Neural crest cell (in vitro differentiated cells): ENCODE data around the gene MMP1. TPM values are rescaled to one million over a fixed set of nuclear protein-coding genes. Genes with fewer than 3 reads are reported as not detected.

Source experiments
- DNase-seq: peaks from one replicate; pipeline ENCODE4 v3.0.0; 2021; ENCODE audit warnings: low read depth, mixed read lengths, low spot score
- H3K27ac Mint-ChIP-seq: one replicate; pipeline ENCODE4 v1.8.0; 2021; ENCODE audit warnings: mild to moderate bottlenecking, mixed read lengths; ENCODE audit not compliant: unreplicated experiment
- H3K27me3 Mint-ChIP-seq: 2 replicates; pipeline ENCODE4 v1.8.0; 2021; ENCODE audit warnings: low read depth, mild to moderate bottlenecking, mixed read lengths
- H3K36me3 Mint-ChIP-seq: 2 replicates; pipeline ENCODE4 v1.8.0; 2021; ENCODE audit warnings: low read depth, mild to moderate bottlenecking, mixed read lengths
- H3K4me1 Mint-ChIP-seq: 2 replicates; pipeline ENCODE4 v1.8.0; 2021; ENCODE audit warnings: mixed read lengths
- H3K4me3 Mint-ChIP-seq: one replicate; pipeline ENCODE4 v1.8.0; 2021; ENCODE audit warnings: mild to moderate bottlenecking, mixed read lengths
- H3K9me3 Mint-ChIP-seq: 2 replicates; pipeline ENCODE4 v1.8.0; 2021; ENCODE audit warnings: mixed read lengths
- total RNA-seq: library from RNA; stranded (reverse); gene quantifications from 2 replicates; pipeline ENCODE4 v1.2.1, GENCODE V29; 2021
- TF ChIP-seq, protein P1 (sequence below): fragments of 200-600 bp; sonication (generic); conservative IDR thresholded peaks from 2 replicates; pipeline ENCODE4 v1.5.0; 2021; ENCODE audit warnings: antibody characterized with exemption, mild to moderate bottlenecking

Gene MMP1
- total RNA-seq, 1 donor from 2014 or later, result not detected

DNA sequence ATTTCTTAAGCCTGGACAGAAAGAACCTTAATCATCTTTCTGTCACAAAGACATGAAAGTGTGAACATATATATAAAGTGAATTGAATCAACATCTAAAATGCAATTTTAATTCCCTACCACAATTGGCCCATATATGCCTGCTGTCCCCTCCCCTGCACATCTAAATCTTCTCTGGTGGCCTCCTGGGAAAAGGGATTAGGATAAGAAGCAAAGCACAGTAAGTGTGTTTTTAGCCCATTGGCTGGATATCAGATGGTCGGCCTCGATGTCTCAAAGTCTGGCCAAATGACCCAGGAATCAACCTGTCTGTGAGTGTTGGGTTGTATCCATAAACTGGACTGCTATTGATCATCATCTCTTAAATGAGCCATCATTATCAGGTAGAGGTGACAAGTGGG, 39.7 kb upstream of the MMP1 start:
- DNase-seq, result no peak
- no peaks in the 10 kb centered on the region for H3K9me3 Mint-ChIP-seq
- H3K27ac Mint-ChIP-seq, result no peak overlapping the region
- TF ChIP-seq, protein P1, sequence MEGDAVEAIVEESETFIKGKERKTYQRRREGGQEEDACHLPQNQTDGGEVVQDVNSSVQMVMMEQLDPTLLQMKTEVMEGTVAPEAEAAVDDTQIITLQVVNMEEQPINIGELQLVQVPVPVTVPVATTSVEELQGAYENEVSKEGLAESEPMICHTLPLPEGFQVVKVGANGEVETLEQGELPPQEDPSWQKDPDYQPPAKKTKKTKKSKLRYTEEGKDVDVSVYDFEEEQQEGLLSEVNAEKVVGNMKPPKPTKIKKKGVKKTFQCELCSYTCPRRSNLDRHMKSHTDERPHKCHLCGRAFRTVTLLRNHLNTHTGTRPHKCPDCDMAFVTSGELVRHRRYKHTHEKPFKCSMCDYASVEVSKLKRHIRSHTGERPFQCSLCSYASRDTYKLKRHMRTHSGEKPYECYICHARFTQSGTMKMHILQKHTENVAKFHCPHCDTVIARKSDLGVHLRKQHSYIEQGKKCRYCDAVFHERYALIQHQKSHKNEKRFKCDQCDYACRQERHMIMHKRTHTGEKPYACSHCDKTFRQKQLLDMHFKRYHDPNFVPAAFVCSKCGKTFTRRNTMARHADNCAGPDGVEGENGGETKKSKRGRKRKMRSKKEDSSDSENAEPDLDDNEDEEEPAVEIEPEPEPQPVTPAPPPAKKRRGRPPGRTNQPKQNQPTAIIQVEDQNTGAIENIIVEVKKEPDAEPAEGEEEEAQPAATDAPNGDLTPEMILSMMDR, result no peak
- no peaks in the 10 kb centered on the region for H3K36me3 Mint-ChIP-seq
- no peaks in the 10 kb centered on the region for H3K27me3 Mint-ChIP-seq
- H3K4me3 Mint-ChIP-seq, result no peak overlapping the region
- no peaks in the 10 kb centered on the region for H3K4me1 Mint-ChIP-seq

DNA sequence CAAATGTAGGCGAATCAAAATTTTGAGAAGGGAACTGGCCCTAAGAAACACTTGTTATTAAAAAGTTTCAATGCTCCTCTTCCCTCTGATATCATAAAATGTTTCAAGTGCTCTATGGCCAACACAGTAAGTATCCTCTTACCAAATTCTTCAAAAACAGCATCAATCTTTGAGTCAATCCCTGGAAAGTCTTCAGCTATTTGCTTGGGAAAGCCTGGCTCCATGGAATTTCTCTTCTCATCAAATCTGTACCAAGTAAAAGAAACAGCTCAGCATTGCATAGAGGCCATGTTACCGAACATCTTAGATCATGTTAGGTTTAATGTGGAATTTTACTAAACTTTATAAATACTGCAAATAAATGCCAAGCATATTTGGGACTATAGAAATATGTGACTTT, 39.2 kb upstream of the MMP1 start:
- DNase-seq, result no peak
- Mint-ChIP-seq H3K36me3 (no peaks in the 10 kb centered on the region), H3K4me1 (no peaks in the 10 kb centered on the region), H3K9me3 (no peaks in the 10 kb centered on the region), H3K27me3 (no peaks in the 10 kb centered on the region), H3K4me3 (no peak overlapping the region), H3K27ac (no peak overlapping the region)
- TF ChIP-seq, protein P1, result no peak

DNA sequence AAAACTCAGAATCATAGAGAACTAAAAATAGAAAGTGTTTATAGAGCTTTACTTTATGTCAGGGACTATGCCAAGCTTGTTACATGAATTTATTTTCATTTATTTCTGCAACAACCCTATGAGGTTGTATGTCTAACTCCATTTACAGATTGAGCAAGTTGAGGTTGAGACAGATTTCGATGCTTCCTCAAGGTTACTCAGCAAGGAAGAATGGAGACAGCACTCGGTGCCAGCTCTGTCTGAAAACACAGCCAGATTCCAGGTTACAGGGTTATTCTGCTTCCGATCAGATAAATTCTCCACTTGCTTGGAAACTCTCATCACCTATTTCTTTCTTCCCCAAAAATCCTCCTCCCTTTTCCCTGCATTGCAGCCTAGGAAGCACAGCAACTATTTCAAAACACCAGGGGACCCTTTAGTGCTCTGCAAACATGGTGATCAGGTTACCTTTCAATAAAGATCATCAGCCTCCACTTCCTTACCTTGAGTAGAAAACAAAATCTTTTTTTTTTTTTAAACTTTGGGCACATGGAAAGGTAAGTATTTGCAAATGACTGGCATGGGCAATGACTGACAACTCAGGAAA, 38.4 kb upstream of the MMP1 start:
- H3K27me3 Mint-ChIP-seq, result no peaks in the 10 kb centered on the region
- TF ChIP-seq, protein P1, result no peak
- peaks cover 4% of the 10 kb centered on the region for H3K9me3 Mint-ChIP-seq
- no peaks in the 10 kb centered on the region for H3K4me1 Mint-ChIP-seq
- DNase-seq, result no peak
- H3K4me3 Mint-ChIP-seq, result no peak overlapping the region
- H3K27ac Mint-ChIP-seq, result no peak overlapping the region
- H3K36me3 Mint-ChIP-seq, result no peaks in the 10 kb centered on the region

DNA sequence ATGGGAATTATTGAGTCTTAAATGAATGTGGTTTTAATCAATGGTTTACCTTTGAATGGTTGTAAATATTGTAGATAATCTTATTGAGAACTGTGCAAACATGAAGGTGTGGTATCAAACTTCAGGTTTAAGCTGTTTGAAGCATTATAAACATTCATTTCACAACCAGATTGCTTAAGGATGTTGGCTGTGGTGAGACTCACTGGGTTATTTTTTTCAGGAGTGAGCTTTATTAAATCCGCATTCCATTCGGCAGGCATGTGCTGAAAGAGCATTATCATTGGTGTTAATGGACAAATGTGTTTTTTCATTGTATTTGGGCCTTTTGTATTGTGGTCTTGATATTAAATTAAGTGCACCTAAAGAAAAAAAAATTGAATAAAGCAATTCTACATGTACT, 35.8 kb upstream of the MMP1 start:
- TF ChIP-seq, protein P1, result no peak
- Mint-ChIP-seq H3K4me3 (no peak overlapping the region), H3K27me3 (no peaks in the 10 kb centered on the region), H3K36me3 (no peaks in the 10 kb centered on the region), H3K4me1 (no peaks in the 10 kb centered on the region), H3K9me3 (peaks cover 4% of the 10 kb centered on the region), H3K27ac (no peak overlapping the region)
- DNase-seq, result no peak

DNA sequence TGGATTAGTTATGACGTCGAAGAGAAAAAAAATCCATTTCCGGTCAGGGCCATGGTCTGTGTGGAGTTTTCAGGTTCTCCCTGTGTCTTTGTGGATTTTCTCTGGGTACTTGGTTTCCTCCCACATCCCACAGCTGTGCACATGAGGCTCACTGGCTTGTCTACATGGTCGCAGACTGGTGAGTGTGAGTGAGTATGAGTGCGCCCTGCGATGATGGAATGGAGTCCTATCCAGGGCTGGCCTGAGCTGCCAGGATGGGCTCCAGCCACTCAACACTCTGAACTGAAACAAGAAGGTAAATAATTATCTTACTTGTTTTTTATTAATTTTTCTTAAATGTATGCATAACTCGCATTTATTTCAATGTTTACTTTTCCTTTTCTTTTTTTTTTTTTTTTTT, 34.7 kb upstream of the MMP1 start:
- no peaks in the 10 kb centered on the region for H3K4me1 Mint-ChIP-seq
- no peaks in the 10 kb centered on the region for H3K27me3 Mint-ChIP-seq
- peaks cover 4% of the 10 kb centered on the region for H3K9me3 Mint-ChIP-seq
- no peak overlapping the region for H3K27ac Mint-ChIP-seq
- DNase-seq, result no peak
- TF ChIP-seq, protein P1, result no peak
- H3K36me3 Mint-ChIP-seq, result no peaks in the 10 kb centered on the region
- H3K4me3 Mint-ChIP-seq, result no peak overlapping the region
